PC-3 (cell line): ENCODE measurements around the gene DRGX.

Experiments used
- EZH2 ChIP-seq: fragments of 300-600 bp; sonication (generic); IDR thresholded peaks from one replicate; pipeline ENCODE4 v1.6.1; 2017; ENCODE audit warnings: antibody characterized with exemption, mild to moderate bottlenecking, low read length; ENCODE audit not compliant: unreplicated experiment
- EZH2phosphoT487 ChIP-seq: fragments of 300-600 bp; sonication (generic); IDR thresholded peaks from 2 replicates; pipeline ENCODE4 v1.6.1; 2018; ENCODE audit warnings: mild to moderate bottlenecking, antibody characterized with exemption, low read length, borderline replicate concordance
- TF ChIP-seq, protein P1 (sequence below): fragments of 300-600 bp; sonication (generic); conservative IDR thresholded peaks from 2 replicates; pipeline ENCODE4 v1.5.1; 2017; ENCODE audit warnings: antibody characterized with exemption, low read depth, mild to moderate bottlenecking, low read length

DNA sequence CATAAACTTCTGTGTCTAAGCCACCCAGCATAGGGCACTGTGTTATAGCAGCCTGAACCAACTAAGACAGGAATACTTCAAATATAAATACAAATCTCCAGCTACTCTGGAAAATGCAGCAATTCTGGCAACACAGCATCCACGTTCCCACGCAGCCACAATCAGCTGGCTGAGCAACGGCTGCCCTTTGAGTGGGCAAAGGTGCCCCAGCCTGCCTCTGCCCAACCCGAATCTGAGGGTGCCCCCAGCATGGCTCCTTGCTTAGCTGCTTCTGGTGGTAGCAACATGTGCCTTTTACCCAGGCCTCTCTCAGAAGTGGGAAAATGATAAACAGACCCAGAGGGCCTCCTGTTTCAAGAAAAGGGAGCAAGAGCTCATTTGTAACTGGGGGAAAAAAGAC is 12.0 kb downstream of the DRGX start:
- no peak for TF ChIP-seq EZH2
- TF ChIP-seq, protein P1, sequence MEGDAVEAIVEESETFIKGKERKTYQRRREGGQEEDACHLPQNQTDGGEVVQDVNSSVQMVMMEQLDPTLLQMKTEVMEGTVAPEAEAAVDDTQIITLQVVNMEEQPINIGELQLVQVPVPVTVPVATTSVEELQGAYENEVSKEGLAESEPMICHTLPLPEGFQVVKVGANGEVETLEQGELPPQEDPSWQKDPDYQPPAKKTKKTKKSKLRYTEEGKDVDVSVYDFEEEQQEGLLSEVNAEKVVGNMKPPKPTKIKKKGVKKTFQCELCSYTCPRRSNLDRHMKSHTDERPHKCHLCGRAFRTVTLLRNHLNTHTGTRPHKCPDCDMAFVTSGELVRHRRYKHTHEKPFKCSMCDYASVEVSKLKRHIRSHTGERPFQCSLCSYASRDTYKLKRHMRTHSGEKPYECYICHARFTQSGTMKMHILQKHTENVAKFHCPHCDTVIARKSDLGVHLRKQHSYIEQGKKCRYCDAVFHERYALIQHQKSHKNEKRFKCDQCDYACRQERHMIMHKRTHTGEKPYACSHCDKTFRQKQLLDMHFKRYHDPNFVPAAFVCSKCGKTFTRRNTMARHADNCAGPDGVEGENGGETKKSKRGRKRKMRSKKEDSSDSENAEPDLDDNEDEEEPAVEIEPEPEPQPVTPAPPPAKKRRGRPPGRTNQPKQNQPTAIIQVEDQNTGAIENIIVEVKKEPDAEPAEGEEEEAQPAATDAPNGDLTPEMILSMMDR, result no peak
- no peak for TF ChIP-seq EZH2phosphoT487
